Neutrophil (primary cell): ENCODE measurements around the gene SCGB1C2.
A peak's percentile ranks its signal among the peaks of the same experiment; 100 is the strongest.

Source experiments
- H3K27ac ChIP-seq: fragments of 200-600 bp; sonication (generic); 2 replicates; pipeline ENCODE4 v1.5.1; 2016; ENCODE audit warnings: mild to moderate bottlenecking, moderate library complexity
- H3K27me3 ChIP-seq: fragments of 200-600 bp; sonication (generic); 2 replicates; pipeline ENCODE4 v1.6.0; 2016; ENCODE audit warnings: mild to moderate bottlenecking
- H3K36me3 ChIP-seq: fragments of 200-600 bp; sonication (generic); 2 replicates; pipeline ENCODE4 v1.5.1; 2017
- H3K4me1 ChIP-seq, 2 experiments: fragments of 200-600 bp in 1 of 2; sonication (generic) in 1 of 2; 1 replicate in 1 of 2; 2 replicates in 1 of 2; pipeline versions ENCODE4 v1.5.1 to v1.6.1; 2013 to 2016; ENCODE audit warnings: low read depth in 1 of 2, low read length in 1 of 2, mild to moderate bottlenecking in 1 of 2, moderate library complexity in 1 of 2; ENCODE audit not compliant: control insufficient read depth in 1 of 2, insufficient read depth in 1 of 2
- H3K4me3 ChIP-seq, 2 experiments: fragments of 200-600 bp in 1 of 2; sonication (generic) in 1 of 2; 1 replicate in 1 of 2; 2 replicates in 1 of 2; pipeline ENCODE4 v1.5.1; 2013 to 2016; ENCODE audit warnings: low read depth in 1 of 2, low read length in 1 of 2, mild to moderate bottlenecking in 1 of 2, moderate library complexity in 1 of 2
- H3K9me3 ChIP-seq: fragments of 200-600 bp; sonication (generic); 2 replicates; pipeline ENCODE4 v1.5.1; 2016
- TF ChIP-seq, protein P1 (sequence below): fragments of 200-600 bp; sonication (generic); IDR thresholded peaks from 2 replicates; pipeline ENCODE4 v1.5.1; 2016; ENCODE audit warnings: antibody characterized with exemption

SCGB1C2 gene

GRCh38 chr17:179781-180380 is 42.5 kb downstream of the SCGB1C2 start:
- TF ChIP-seq, protein P1, sequence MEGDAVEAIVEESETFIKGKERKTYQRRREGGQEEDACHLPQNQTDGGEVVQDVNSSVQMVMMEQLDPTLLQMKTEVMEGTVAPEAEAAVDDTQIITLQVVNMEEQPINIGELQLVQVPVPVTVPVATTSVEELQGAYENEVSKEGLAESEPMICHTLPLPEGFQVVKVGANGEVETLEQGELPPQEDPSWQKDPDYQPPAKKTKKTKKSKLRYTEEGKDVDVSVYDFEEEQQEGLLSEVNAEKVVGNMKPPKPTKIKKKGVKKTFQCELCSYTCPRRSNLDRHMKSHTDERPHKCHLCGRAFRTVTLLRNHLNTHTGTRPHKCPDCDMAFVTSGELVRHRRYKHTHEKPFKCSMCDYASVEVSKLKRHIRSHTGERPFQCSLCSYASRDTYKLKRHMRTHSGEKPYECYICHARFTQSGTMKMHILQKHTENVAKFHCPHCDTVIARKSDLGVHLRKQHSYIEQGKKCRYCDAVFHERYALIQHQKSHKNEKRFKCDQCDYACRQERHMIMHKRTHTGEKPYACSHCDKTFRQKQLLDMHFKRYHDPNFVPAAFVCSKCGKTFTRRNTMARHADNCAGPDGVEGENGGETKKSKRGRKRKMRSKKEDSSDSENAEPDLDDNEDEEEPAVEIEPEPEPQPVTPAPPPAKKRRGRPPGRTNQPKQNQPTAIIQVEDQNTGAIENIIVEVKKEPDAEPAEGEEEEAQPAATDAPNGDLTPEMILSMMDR = no peak
- H3K36me3 ChIP-seq = no peaks in the 10 kb centered on the region

DNA sequence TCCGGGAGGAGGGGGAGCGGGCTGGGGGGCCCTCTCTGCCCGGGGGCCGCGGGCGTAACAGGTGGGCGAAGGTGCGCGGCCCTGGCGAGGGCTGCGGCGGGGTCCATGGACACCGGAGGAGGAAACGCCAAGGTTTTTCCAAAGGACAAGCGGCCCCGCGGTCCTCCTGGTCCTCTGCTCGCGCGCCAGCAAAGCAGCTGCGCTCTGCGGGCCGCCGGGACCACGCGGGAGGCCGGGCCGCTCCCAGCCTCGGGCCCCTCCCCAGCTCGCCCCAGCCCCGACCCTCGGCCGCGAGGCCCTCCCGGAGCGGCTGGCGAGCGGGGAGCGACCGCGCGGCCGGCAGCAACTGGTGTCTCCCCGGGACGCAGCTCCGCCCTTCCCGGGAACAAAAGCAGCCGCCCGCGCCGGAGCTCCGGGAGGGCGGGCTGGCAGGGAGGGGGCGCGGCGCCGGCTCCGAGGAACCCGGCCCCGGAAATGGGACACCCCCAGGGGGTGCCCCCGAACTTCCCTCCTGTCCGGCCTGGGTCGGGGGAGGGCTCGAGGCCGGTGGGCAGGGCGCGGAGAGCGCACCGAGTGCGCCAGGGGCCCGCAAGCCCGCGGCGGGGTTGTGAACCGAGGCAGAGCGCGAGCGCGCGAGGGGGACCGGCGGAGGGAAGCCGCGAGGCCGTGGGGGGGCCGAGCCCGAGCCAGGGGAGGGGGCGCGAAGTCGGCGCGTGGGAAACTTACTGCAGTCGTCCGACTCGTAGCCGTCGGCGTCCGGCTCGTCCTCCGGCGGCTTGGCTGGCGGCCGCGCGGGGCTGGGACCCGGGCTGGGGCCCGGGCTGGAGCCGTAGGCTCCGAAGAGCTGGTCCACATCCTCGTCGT is 43.2 kb downstream of the SCGB1C2 start:
- Histone ChIP-seq H3K27me3 (peaks cover 46% of the 10 kb centered on the region), H3K4me3 (peak overlapping the region; percentile 55 to 61), H3K4me1 (peaks cover 55 to 58% of the 10 kb centered on the region in 2 experiments), H3K27ac (no peak overlapping the region), H3K36me3 (no peaks in the 10 kb centered on the region), H3K9me3 (no peaks in the 10 kb centered on the region)
- TF ChIP-seq, protein P1 = no peak

More at GRCh38 chr17:179781-180380, 42.5 kb downstream of the SCGB1C2 start:
- Histone ChIP-seq H3K27ac (no peak overlapping the region), H3K9me3 (no peaks in the 10 kb centered on the region), H3K4me3 (peak overlapping the region; percentile 55 to 61), H3K4me1 (peaks cover 50 to 51% of the 10 kb centered on the region in 2 experiments), H3K27me3 (peaks cover 46% of the 10 kb centered on the region)

DNA sequence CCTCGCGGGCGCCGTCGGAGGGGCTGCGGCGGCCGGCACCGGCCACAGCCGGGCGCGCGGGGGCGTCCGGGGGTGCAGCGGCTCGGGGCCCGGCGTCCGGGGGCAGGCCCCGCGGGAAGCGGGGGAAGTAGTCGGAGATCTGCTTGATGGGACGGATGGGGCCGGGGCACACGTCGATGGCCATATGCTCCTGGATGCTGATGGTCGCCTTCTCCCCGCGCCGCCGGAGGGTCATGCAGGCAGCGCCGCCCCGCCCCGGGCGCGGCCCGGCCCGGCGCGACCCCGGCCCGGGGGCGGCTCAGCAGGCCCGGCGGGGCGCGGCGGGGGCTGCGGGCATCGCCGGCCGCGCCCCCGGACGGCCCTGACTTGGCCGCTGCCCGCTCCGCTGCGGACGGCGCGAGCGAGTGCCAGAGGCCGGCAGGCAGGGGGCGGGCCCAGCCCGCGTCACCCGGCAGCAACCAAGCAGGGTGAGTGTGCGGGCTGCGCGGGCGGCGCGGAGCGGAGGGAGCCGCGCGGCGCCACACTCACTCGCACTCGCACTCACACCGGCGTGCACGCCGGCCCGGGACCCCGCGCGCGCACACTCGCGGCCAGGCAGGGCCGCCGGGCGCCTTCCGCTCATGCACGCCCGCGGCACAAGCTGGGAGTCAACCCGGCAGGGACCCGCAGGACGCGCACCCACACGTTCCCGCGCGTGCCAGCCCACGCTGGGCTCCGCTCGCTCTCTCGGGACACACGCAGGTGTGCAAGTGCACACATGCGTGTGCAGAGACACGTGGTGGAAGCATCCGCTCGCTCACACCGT is 44.1 kb downstream of the SCGB1C2 start, which contains the start of gene DOC2B:
Gene DOC2B (minus strand): TSS at position 406 of the 805 bp plus-strand sequence. CDS start 171 bp downstream, at position 235.
- H3K4me3 ChIP-seq = peak within 1 kb of the TSS; percentile 55 to 61

DNA sequence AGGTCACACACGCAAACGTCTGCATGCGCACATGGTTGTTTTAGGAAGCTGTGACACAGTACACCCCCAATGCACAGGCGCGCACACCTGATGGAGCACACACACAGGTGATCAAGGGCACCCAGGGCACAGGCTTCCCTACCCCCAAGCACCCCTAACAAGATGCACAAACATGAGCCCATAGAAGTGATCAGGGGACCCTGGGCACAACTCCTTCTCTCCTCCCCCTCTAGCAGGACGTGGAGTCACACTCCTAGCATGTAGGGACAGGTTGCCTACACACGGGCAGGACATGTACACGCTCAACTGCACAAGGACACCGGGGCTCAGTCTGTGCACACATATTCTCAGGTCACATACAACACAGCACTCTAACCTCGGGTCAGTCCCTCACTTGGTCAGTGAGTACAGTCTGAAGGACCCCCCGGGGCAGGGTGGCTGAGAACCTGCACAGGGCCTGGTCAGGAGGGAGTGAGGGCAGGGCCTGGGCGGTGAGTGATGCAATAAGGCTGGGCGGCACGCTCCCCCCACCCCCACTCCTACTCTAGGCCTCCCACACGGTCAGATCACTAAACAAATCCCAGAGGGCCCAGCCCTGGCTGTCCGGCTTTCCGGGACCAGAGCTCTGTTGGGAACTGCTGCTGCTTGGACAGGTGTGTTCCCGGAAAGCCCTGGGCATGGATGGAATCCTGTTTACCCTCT is 44.8 kb downstream of the SCGB1C2 start:
- no peaks in the 10 kb centered on the region for H3K9me3 ChIP-seq
- H3K4me1 ChIP-seq = peaks cover 58% of the 10 kb centered on the region in 2 experiments
- no peak overlapping the region for H3K27ac ChIP-seq
- peak overlapping the region; percentile 55 to 56 for H3K4me3 ChIP-seq
- H3K36me3 ChIP-seq = no peaks in the 10 kb centered on the region
- TF ChIP-seq, protein P1 = no peak
- H3K27me3 ChIP-seq = peaks cover 46% of the 10 kb centered on the region

More for the DNA sequence above, 44.1 kb downstream of the SCGB1C2 start, which contains the start of gene DOC2B:
- Histone ChIP-seq H3K9me3 (no peaks in the 10 kb centered on the region), H3K36me3 (no peaks in the 10 kb centered on the region), H3K4me1 (peaks cover 58% of the 10 kb centered on the region in 2 experiments), H3K27me3 (peaks cover 46% of the 10 kb centered on the region), H3K27ac (no peak within 1 kb of the TSS)
- TF ChIP-seq, protein P1 = no peak

GRCh38 chr17:183021-183420 is 45.7 kb downstream of the SCGB1C2 start:
- TF ChIP-seq, protein P1 = no peak
- Histone ChIP-seq H3K27me3 (peaks cover 44% of the 10 kb centered on the region), H3K27ac (no peak overlapping the region)

More at GRCh38 chr17:183021-183420, 45.7 kb downstream of the SCGB1C2 start:
- no peaks in the 10 kb centered on the region for H3K9me3 ChIP-seq
- no peaks in the 10 kb centered on the region for H3K36me3 ChIP-seq
- peaks cover 58% of the 10 kb centered on the region in 2 experiments for H3K4me1 ChIP-seq
- no peak overlapping the region for H3K4me3 ChIP-seq
